ENCODE data around the gene DGKH. TPM values are rescaled to one million over a fixed set of nuclear protein-coding genes. Genes with fewer than 3 reads are reported as not detected.

The DGKH gene
- total RNA-seq, 1 experiment from 2014 or later, result 9.2 TPM

- Histone ChIP-seq H3K27ac (ENCODE audit: low read depth, low read length) (no peak overlapping the region), H2AFZ (ENCODE audit: low read depth, low read length, poor library complexity, severe bottlenecking) (no peak overlapping the region), H3K4me2 (ENCODE audit: low read length) (no peak overlapping the region), H3K9ac (ENCODE audit: low read length) (no peak overlapping the region), H3K79me2 (ENCODE audit: insufficient read depth, low read length) (no peaks in the 10 kb centered on the region), H3K4me1 (ENCODE audit: control insufficient read depth in 1 of 2, insufficient read depth in 2 of 2, low read length in 2 of 2) (no peaks in the 10 kb centered on the region), H3K9me2 (ENCODE audit: insufficient read depth) (no peaks in the 10 kb centered on the region), H3K36me3 (ENCODE audit: control insufficient read depth in 1 of 2, insufficient read depth in 2 of 2, low read length in 2 of 2) (no peaks in the 10 kb centered on the region), H3K4me3 (replicated peaks in 1 of 2; ENCODE audit: low read depth in 1 of 2, low read length in 2 of 2) (no peak overlapping the region), H3K27me3 (ENCODE audit: insufficient read depth, low read length) (no peaks in the 10 kb centered on the region), H4K20me1 (ENCODE audit: insufficient read depth) (no peaks in the 10 kb centered on the region), H3K9me3 (ENCODE audit: control insufficient read depth in 1 of 2, insufficient read depth in 1 of 2, low read depth in 1 of 2, low read length in 2 of 2) (no peaks in the 10 kb centered on the region)
- intact Hi-C loops (cut with micrococcal nuclease), result no loop called here
- CTCF ChIA-PET, result no interaction called here
- no TSS peak for BruUV-seq (replicated peaks)
- POLR2A ChIA-PET, result no interaction called here
- no peak for TF ChIP-seq CBX3 (IDR thresholded peaks at IDR 0.05; ENCODE audit: low read depth)
- TF ChIP-seq JUND (IDR thresholded peaks at IDR 0.05), result no peak
- TF ChIP-seq ATF3 (IDR thresholded peaks at IDR 0.05), result no peak
- no peak for TF ChIP-seq REST (IDR thresholded peaks at IDR 0.05; ENCODE audit: low read depth)
- TF ChIP-seq ZNF274 (IDR thresholded peaks at IDR 0.05; ENCODE audit: low read depth, low read length), result no peak
- no peak for TF ChIP-seq EZH2 (IDR thresholded peaks at IDR 0.05)
- no peak for TF ChIP-seq CEBPB (IDR thresholded peaks at IDR 0.05; ENCODE audit: low read depth)
- TF ChIP-seq MAX (IDR thresholded peaks at IDR 0.05), result no peak
- RAD21 ChIA-PET (ENCODE audit: low non-redundant PET in 1 of 2, low total read pairs in 2 of 2, uncharacterized antibody in 2 of 2, unreplicated experiment in 2 of 2), result no interaction called here
- ATAC-seq, result no peak
- no peak for DNase-seq (ENCODE audit: low read depth, low spot score)
These were observed 125.4 kb downstream of the DGKH start for GRCh38 chr13:42173789-42174343.

Measured in HCT116 (cell line).